ENCODE results near the gene SH2D7. TPM values are rescaled to one million over a fixed set of nuclear protein-coding genes. Genes with fewer than 3 reads are reported as not detected.

SH2D7 gene
- total RNA-seq, 1 donor from 2014 or later, result not detected

DNA sequence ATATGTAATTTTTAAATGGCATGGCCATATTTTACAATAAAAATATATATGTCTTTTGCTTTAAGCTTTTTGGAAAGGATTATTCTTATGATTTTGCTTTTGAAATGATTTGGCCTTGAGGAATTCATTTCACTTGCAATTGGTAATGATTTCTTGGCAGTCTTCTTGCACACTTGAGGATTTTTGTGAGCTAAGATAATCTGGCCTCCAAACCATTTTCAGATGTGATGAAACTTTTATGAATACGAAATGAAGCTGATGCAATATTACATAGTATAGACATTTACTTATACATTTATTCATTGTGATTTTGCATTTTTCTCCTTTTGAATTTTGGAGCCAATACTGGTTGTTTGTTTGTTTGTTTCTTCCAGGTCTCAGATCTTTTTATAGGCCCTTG, 6.4 kb upstream of the SH2D7 start:
- Mint-ChIP-seq H3K27me3 (ENCODE audit: insufficient read depth) (no peaks in the 10 kb centered on the region), H3K27ac (no peak overlapping the region), H3K4me1 (ENCODE audit: low read depth) (peaks cover 21% of the 10 kb centered on the region)

DNA sequence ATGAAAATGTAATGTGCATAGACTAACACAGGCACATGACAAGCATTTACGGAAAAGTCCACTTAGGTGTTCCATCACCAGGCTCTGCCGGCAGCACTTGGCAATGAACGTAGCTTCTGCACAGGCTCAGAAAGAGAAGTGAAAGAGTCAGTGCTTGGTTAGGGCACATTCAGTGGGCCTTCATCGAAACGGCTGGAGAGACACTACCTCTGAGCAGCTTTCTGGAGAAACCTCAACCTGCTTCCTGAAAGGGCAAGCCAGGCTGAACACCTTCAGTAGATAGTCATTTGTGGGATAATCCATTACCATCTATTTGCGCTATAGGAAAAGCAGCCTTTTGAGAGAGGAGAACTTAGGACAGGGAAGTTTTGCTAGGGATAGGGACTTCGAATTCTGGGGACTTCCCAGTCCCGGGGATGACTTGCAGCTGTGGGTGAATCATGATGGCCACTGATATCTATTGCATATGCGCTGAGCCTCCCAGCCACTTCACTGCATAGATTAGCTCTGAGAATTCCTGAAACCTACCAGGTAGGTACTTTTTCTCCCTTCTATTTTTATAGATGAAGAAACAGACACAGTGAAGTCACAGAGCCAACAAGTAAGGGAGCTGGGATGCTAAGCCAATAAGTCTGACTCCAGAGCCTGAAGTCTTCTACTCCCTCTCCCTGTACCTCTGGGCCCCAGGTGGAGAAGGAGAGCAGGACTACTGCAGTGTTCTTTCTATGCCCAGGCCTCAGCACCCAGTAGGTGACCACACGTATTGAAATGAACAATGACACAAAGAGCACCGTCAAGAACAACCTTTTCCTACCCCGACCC, 4.2 kb upstream of the SH2D7 start:
- DNase-seq (ENCODE audit: low spot score), result no peak
- H3K4me3 Mint-ChIP-seq, result no peak overlapping the region
- no peaks in the 10 kb centered on the region for H3K27me3 Mint-ChIP-seq (ENCODE audit: insufficient read depth)
- no peak overlapping the region for H3K27ac Mint-ChIP-seq
- H3K9me3 Mint-ChIP-seq, result no peaks in the 10 kb centered on the region
- H3K36me3 Mint-ChIP-seq (ENCODE audit: low read depth), result no peaks in the 10 kb centered on the region
- intact Hi-C loops (cut with micrococcal nuclease), result no loop called here
- H3K4me1 Mint-ChIP-seq (ENCODE audit: low read depth), result peaks cover 27% of the 10 kb centered on the region

More for the DNA sequence above, 6.4 kb upstream of the SH2D7 start:
- intact Hi-C loops (cut with micrococcal nuclease), result no loop called here
- no peaks in the 10 kb centered on the region for H3K36me3 Mint-ChIP-seq (ENCODE audit: low read depth)
- no peak overlapping the region for H3K4me3 Mint-ChIP-seq
- no peaks in the 10 kb centered on the region for H3K9me3 Mint-ChIP-seq
- no peak for DNase-seq (ENCODE audit: low spot score)

GRCh38 chr15:78088773-78089080, 3.6 kb upstream of the SH2D7 start:
- H3K9me3 Mint-ChIP-seq, result no peaks in the 10 kb centered on the region
- H3K27me3 Mint-ChIP-seq (ENCODE audit: insufficient read depth), result no peaks in the 10 kb centered on the region
- no peak overlapping the region for H3K27ac Mint-ChIP-seq
- H3K4me1 Mint-ChIP-seq (ENCODE audit: low read depth), result peaks cover 31% of the 10 kb centered on the region
- H3K4me3 Mint-ChIP-seq, result no peak overlapping the region
- DNase-seq (ENCODE audit: low spot score), result no peak
- no peaks in the 10 kb centered on the region for H3K36me3 Mint-ChIP-seq (ENCODE audit: low read depth)
- intact Hi-C loops (cut with micrococcal nuclease), result no loop called here

- intact Hi-C loops (cut with micrococcal nuclease), result no loop called here
- H3K4me1 Mint-ChIP-seq (ENCODE audit: low read depth), result peaks cover 41% of the 10 kb centered on the region
- H3K9me3 Mint-ChIP-seq, result no peaks in the 10 kb centered on the region
- H3K27ac Mint-ChIP-seq, result no peak overlapping the region
- no peaks in the 10 kb centered on the region for H3K27me3 Mint-ChIP-seq (ENCODE audit: insufficient read depth)
- H3K36me3 Mint-ChIP-seq (ENCODE audit: low read depth), result no peaks in the 10 kb centered on the region
- no peak overlapping the region for H3K4me3 Mint-ChIP-seq
- no peak for DNase-seq (ENCODE audit: low spot score)
Observed at GRCh38 chr15:78090422-78091063, 1.8 kb upstream of the SH2D7 start.

DNA sequence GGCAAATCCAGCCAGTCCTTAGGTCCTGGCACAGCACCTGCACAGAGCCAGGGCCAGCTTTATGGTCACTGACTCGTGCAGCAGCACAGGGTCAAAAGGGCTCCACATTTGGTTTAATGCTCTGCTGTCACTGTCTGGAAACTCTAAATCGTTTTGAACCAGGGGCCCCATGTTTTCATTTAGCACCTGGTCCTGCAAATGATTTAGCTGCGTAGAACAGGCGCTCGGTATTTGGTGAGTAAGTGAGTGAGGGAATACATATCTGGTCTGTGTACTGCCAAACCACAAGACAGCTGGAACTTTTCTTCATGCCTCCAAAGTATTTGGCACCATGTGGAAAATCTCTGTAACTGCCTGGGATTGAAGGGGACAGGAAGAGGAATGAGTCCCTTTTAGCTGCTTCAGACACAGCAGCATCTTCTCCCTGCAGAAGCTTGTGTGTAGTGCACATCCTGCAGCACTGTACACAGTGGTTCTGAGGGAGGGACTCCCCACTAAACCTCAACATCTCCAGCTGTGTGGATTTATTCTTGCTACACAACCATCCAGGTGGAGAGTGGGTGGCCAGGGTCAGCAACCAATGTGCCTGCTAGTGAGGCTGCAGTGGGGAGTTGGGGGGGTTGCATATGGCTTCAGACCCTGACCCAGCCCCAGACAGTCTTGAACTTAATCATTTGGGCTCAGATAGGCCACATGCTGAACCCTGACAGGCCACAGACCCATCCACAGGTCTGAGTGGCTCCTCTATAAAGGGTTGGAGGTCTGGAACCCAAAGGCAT, 1.1 kb downstream of the SH2D7 start:
- no peak overlapping the region for H3K27ac Mint-ChIP-seq

GRCh38 chr15:78097667-78098066, 5.3 kb downstream of the SH2D7 start:
- Mint-ChIP-seq H3K9me3 (no peaks in the 10 kb centered on the region), H3K4me1 (ENCODE audit: low read depth) (peaks cover 38% of the 10 kb centered on the region), H3K27ac (no peak overlapping the region), H3K4me3 (no peak overlapping the region), H3K36me3 (ENCODE audit: low read depth) (no peaks in the 10 kb centered on the region), H3K27me3 (ENCODE audit: insufficient read depth) (no peaks in the 10 kb centered on the region)
- no peak for DNase-seq (ENCODE audit: low spot score)
- intact Hi-C loops (cut with micrococcal nuclease), result no loop called here

More for the DNA sequence above, 1.1 kb downstream of the SH2D7 start:
- H3K9me3 Mint-ChIP-seq, result no peaks in the 10 kb centered on the region
- no peak for DNase-seq (ENCODE audit: low spot score)
- peaks cover 41% of the 10 kb centered on the region for H3K4me1 Mint-ChIP-seq (ENCODE audit: low read depth)
- intact Hi-C loops (cut with micrococcal nuclease), result no loop called here
- H3K36me3 Mint-ChIP-seq (ENCODE audit: low read depth), result no peaks in the 10 kb centered on the region
- H3K4me3 Mint-ChIP-seq, result no peak overlapping the region
- no peaks in the 10 kb centered on the region for H3K27me3 Mint-ChIP-seq (ENCODE audit: insufficient read depth)

DNA sequence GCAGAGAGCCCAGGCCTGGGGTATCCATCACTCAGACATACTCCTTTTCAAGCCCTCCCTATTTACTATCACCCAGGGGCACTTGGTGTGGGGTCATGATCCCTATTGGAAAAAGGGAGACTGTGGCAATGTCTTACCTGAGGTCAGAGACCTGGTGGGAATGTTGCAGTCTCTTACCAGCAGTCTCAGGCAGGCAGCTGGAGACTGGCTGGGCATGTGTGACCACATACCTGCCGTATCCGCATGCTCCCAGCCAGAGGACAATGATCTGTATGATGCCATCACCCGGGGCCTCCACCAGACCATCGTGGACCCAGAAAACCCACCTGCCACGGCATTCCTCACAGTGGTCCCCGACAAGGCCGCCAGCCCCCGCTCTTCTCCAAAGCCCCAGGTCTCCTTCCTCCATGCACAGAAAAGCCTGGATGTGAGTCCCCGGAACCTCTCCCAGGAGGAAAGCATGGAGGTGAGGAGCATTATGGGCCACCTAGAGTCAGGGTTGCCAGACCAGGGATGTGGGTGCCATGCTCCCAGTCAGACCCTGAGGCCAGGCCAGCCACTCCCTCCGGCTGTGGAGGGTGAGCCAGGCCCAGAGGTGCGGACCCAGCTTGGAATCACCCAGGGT, 5.9 kb downstream of the SH2D7 start:
- peaks cover 38% of the 10 kb centered on the region for H3K4me1 Mint-ChIP-seq (ENCODE audit: low read depth)
- H3K4me3 Mint-ChIP-seq, result no peak overlapping the region
- H3K27me3 Mint-ChIP-seq (ENCODE audit: insufficient read depth), result no peaks in the 10 kb centered on the region
- H3K36me3 Mint-ChIP-seq (ENCODE audit: low read depth), result no peaks in the 10 kb centered on the region
- DNase-seq (ENCODE audit: low spot score), result no peak
- H3K9me3 Mint-ChIP-seq, result no peaks in the 10 kb centered on the region
- no peak overlapping the region for H3K27ac Mint-ChIP-seq
- intact Hi-C loops (cut with micrococcal nuclease), result no loop called here

DNA sequence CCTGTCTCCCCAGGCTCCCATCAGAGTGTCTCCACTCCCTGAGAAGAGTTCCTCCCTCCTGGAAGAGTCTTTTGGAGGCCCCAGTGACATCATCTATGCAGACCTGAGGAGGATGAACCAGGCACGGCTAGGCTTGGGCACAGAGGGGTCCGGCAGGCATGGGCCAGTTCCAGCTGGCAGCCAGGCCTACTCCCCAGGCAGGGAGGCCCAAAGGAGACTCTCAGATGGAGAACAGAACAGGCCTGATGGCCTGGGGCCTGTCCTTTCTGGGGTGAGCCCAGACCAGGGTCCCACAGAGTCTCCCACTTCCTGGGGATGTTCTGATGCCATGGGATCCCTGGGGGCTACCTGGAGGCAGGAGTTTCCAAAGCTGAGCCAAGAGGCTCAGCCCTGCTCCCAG, 8.5 kb downstream of the SH2D7 start:
- intact Hi-C loops (cut with micrococcal nuclease), result loop anchor here (5.0 kb wide), 1 partner anchor 34 kb away; no protein-coding TSS in a partner anchor
- H3K4me1 Mint-ChIP-seq (ENCODE audit: low read depth), result peaks cover 49% of the 10 kb centered on the region
- no peaks in the 10 kb centered on the region for H3K36me3 Mint-ChIP-seq (ENCODE audit: low read depth)
- H3K27me3 Mint-ChIP-seq (ENCODE audit: insufficient read depth), result no peaks in the 10 kb centered on the region
- no peak overlapping the region for H3K4me3 Mint-ChIP-seq
- no peaks in the 10 kb centered on the region for H3K9me3 Mint-ChIP-seq
- peak overlapping the region; percentile 40 for H3K27ac Mint-ChIP-seq
- DNase-seq (ENCODE audit: low spot score), result no peak

DNA sequence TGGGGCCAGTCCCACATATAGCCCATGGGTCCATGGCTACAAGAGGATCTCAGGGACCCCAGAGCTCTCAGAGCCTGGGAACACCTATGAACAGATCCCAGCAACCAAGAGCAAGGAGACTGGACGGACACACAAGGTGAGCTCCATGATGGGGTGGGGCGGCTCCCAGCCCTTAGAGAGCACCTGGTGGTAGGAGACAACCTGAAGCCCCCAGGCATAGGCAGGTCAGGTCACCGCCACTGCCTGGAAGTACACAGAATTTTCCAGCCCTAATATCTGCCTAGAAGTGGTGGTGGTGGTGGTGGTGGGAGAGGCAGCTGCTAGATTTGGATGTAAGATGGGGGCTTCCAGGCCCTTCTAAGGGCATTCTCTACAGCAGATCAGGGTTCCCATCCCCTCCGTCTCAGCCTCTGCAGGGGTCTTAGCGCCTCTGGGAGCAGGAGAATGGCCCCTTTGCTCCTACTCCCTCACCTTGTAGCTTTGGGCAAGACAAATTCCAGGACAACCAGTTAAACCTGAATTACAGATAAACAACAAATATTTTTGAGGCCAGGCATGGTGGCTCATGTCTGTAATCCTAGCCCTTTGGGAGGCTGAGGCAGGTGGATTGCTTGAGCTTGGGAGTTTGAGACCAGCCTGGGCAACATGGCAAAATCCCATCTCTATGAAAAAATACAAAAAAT, 9.2 kb downstream of the SH2D7 start:
- no peaks in the 10 kb centered on the region for H3K36me3 Mint-ChIP-seq (ENCODE audit: low read depth)
- no peak for DNase-seq (ENCODE audit: low spot score)
- no peaks in the 10 kb centered on the region for H3K27me3 Mint-ChIP-seq (ENCODE audit: insufficient read depth)
- peaks cover 56% of the 10 kb centered on the region for H3K4me1 Mint-ChIP-seq (ENCODE audit: low read depth)
- H3K4me3 Mint-ChIP-seq, result no peak overlapping the region
- intact Hi-C loops (cut with micrococcal nuclease), result loop anchor here (2.0 to 5.0 kb wide), 2 partner anchors 25 to 34 kb away; partner anchors contain the start of gene TBC1D2B
- peak overlapping the region; percentile 40 for H3K27ac Mint-ChIP-seq
- no peaks in the 10 kb centered on the region for H3K9me3 Mint-ChIP-seq

GRCh38 chr15:78102211-78102610, 9.8 kb downstream of the SH2D7 start:
- no peaks in the 10 kb centered on the region for H3K36me3 Mint-ChIP-seq (ENCODE audit: low read depth)
- DNase-seq (ENCODE audit: low spot score), result no peak
- intact Hi-C loops (cut with micrococcal nuclease), result loop anchor here (2.0 to 5.0 kb wide), 2 partner anchors 25 to 35 kb away; partner anchors contain the start of gene TBC1D2B
- H3K4me1 Mint-ChIP-seq (ENCODE audit: low read depth), result peaks cover 63% of the 10 kb centered on the region
- peak overlapping the region; percentile 88 for H3K27ac Mint-ChIP-seq
- no peaks in the 10 kb centered on the region for H3K9me3 Mint-ChIP-seq
- H3K27me3 Mint-ChIP-seq (ENCODE audit: insufficient read depth), result no peaks in the 10 kb centered on the region
- no peak overlapping the region for H3K4me3 Mint-ChIP-seq

- H3K9me3 Mint-ChIP-seq, result no peaks in the 10 kb centered on the region
- no peak for DNase-seq (ENCODE audit: low spot score)
- peaks cover 68% of the 10 kb centered on the region for H3K4me1 Mint-ChIP-seq (ENCODE audit: low read depth)
- peak overlapping the region; percentile 88 for H3K27ac Mint-ChIP-seq
- no peaks in the 10 kb centered on the region for H3K27me3 Mint-ChIP-seq (ENCODE audit: insufficient read depth)
- intact Hi-C loops (cut with micrococcal nuclease), result loop anchor here (2.0 to 5.0 kb wide), 2 partner anchors 26 to 35 kb away; partner anchors contain the start of gene TBC1D2B
- H3K4me3 Mint-ChIP-seq, result no peak overlapping the region
- H3K36me3 Mint-ChIP-seq (ENCODE audit: low read depth), result no peaks in the 10 kb centered on the region
Observed at GRCh38 chr15:78102741-78103140, 10.4 kb downstream of the SH2D7 start.
